ENCODE results near the gene KRT36.

Gene KRT36

GRCh38 chr17:41490000-41490990 lies 585 bp upstream of the KRT36 start:
- H3K18ac ChIP-seq (ENCODE audit: low read length) = no peak overlapping the region
- H3K27me3 ChIP-seq (ENCODE audit: insufficient read depth, low read length) = no peaks in the 10 kb centered on the region
- H3K23ac ChIP-seq (ENCODE audit: low read length) = no peak overlapping the region
- H3K27ac ChIP-seq (ENCODE audit: low read depth, low read length) = no peak overlapping the region
- no peaks in the 10 kb centered on the region for H3K79me2 ChIP-seq (ENCODE audit: control insufficient read depth, insufficient read depth, low read length, poor library complexity)
- H3K4me3 ChIP-seq (ENCODE audit: low read depth, low read length) = no peak overlapping the region
- no peaks in the 10 kb centered on the region for H3K9me3 ChIP-seq (ENCODE audit: insufficient read depth, low read depth, low read length)
- no peaks in the 10 kb centered on the region for H3K4me1 ChIP-seq (ENCODE audit: control insufficient read depth in 1 of 2, insufficient read depth in 2 of 2, low read length in 2 of 2)
- no peak overlapping the region for H2BK5ac ChIP-seq (ENCODE audit: low read depth, low read length, poor library complexity)
- H3K4me2 ChIP-seq (ENCODE audit: low read length) = no peak overlapping the region
- DNase-seq = no peak
- H3K36me3 ChIP-seq (ENCODE audit: control insufficient read depth in 1 of 2, insufficient read depth in 2 of 2, low read length in 2 of 2) = no peaks in the 10 kb centered on the region
- no peak overlapping the region for H3K14ac ChIP-seq (ENCODE audit: low read length)
- no peak overlapping the region for H3K9ac ChIP-seq (ENCODE audit: low read length)
- H4K12ac ChIP-seq (ENCODE audit: low read depth, low read length) = no peak overlapping the region
- no peaks in the 10 kb centered on the region for H3K79me1 ChIP-seq (ENCODE audit: low read length)
- no peak overlapping the region for H4K91ac ChIP-seq (ENCODE audit: low read depth, low read length)
- H3K4ac ChIP-seq (ENCODE audit: low read depth, low read length) = no peak overlapping the region
- no peak overlapping the region for H4K8ac ChIP-seq (ENCODE audit: low read depth, low read length)
- no peak overlapping the region for H2AK5ac ChIP-seq (ENCODE audit: low read length)
- H2BK120ac ChIP-seq (ENCODE audit: insufficient read depth, low read length, poor library complexity) = no peak overlapping the region
- no CpG with 5 or more reads among the region's 10 CpGs for WGBS (ENCODE audit: extremely low coverage, insufficient coverage, insufficient read length)
- no peak overlapping the region for H2BK12ac ChIP-seq (ENCODE audit: low read length)
- H2AFZ ChIP-seq (ENCODE audit: insufficient read depth, low read length, poor library complexity) = no peak overlapping the region

- Histone ChIP-seq H3K79me2 (ENCODE audit: control insufficient read depth, insufficient read depth, low read length, poor library complexity) (no peaks in the 10 kb centered on the region), H3K4ac (ENCODE audit: low read depth, low read length) (no peak overlapping the region), H3K27ac (ENCODE audit: low read depth, low read length) (no peak overlapping the region), H3K4me2 (ENCODE audit: low read length) (no peak overlapping the region), H4K8ac (ENCODE audit: low read depth, low read length) (no peak overlapping the region), H3K9ac (ENCODE audit: low read length) (no peak overlapping the region), H3K4me3 (ENCODE audit: low read depth, low read length) (peak overlapping the region; percentile 46), H2AFZ (ENCODE audit: insufficient read depth, low read length, poor library complexity) (no peak overlapping the region), H2BK5ac (ENCODE audit: low read depth, low read length, poor library complexity) (no peak overlapping the region), H3K36me3 (ENCODE audit: control insufficient read depth in 1 of 2, insufficient read depth in 2 of 2, low read length in 2 of 2) (no peaks in the 10 kb centered on the region), H3K4me1 (ENCODE audit: control insufficient read depth in 1 of 2, insufficient read depth in 2 of 2, low read length in 2 of 2) (no peaks in the 10 kb centered on the region), H2BK12ac (ENCODE audit: low read length) (no peak overlapping the region), H3K79me1 (ENCODE audit: low read length) (no peaks in the 10 kb centered on the region), H2BK120ac (ENCODE audit: insufficient read depth, low read length, poor library complexity) (no peak overlapping the region), H2AK5ac (ENCODE audit: low read length) (no peak overlapping the region), H4K91ac (ENCODE audit: low read depth, low read length) (no peak overlapping the region), H3K9me3 (ENCODE audit: insufficient read depth, low read depth, low read length) (no peaks in the 10 kb centered on the region), H3K23ac (ENCODE audit: low read length) (no peak overlapping the region), H3K27me3 (ENCODE audit: insufficient read depth, low read length) (no peaks in the 10 kb centered on the region), H3K18ac (ENCODE audit: low read length) (no peak overlapping the region), H4K12ac (ENCODE audit: low read depth, low read length) (no peak overlapping the region), H3K14ac (ENCODE audit: low read length) (no peak overlapping the region)
- WGBS (ENCODE audit: extremely low coverage, insufficient coverage, insufficient read length) = no CpG with 5 or more reads among the region's 29 CpGs
- peak; percentile 58 to 80 for DNase-seq
Observed at GRCh38 chr17:41486809-41487530, 2.7 kb downstream of the KRT36 start.

- no CpG with 5 or more reads among the region's 13 CpGs for WGBS (ENCODE audit: extremely low coverage, insufficient coverage, insufficient read length)
- no peak overlapping the region for H3K4me3 ChIP-seq (ENCODE audit: low read depth, low read length)
- no peak overlapping the region for H4K91ac ChIP-seq (ENCODE audit: low read depth, low read length)
- no peak overlapping the region for H2AK5ac ChIP-seq (ENCODE audit: low read length)
- no peaks in the 10 kb centered on the region for H3K79me2 ChIP-seq (ENCODE audit: control insufficient read depth, insufficient read depth, low read length, poor library complexity)
- H2BK12ac ChIP-seq (ENCODE audit: low read length) = no peak overlapping the region
- H2BK5ac ChIP-seq (ENCODE audit: low read depth, low read length, poor library complexity) = no peak overlapping the region
- no peak overlapping the region for H4K8ac ChIP-seq (ENCODE audit: low read depth, low read length)
- H3K4me1 ChIP-seq (ENCODE audit: control insufficient read depth in 1 of 2, insufficient read depth in 2 of 2, low read length in 2 of 2) = no peaks in the 10 kb centered on the region
- H3K14ac ChIP-seq (ENCODE audit: low read length) = no peak overlapping the region
- H3K23ac ChIP-seq (ENCODE audit: low read length) = no peak overlapping the region
- H3K9me3 ChIP-seq (ENCODE audit: insufficient read depth, low read depth, low read length) = no peaks in the 10 kb centered on the region
- no peak overlapping the region for H3K9ac ChIP-seq (ENCODE audit: low read length)
- H3K79me1 ChIP-seq (ENCODE audit: low read length) = no peaks in the 10 kb centered on the region
- no peak overlapping the region for H3K18ac ChIP-seq (ENCODE audit: low read length)
- H2BK120ac ChIP-seq (ENCODE audit: insufficient read depth, low read length, poor library complexity) = no peak overlapping the region
- H4K12ac ChIP-seq (ENCODE audit: low read depth, low read length) = no peak overlapping the region
- no peak overlapping the region for H3K4me2 ChIP-seq (ENCODE audit: low read length)
- no peak overlapping the region for H2AFZ ChIP-seq (ENCODE audit: insufficient read depth, low read length, poor library complexity)
- H3K27me3 ChIP-seq (ENCODE audit: insufficient read depth, low read length) = no peaks in the 10 kb centered on the region
- H3K36me3 ChIP-seq (ENCODE audit: control insufficient read depth in 1 of 2, insufficient read depth in 2 of 2, low read length in 2 of 2) = no peaks in the 10 kb centered on the region
- H3K27ac ChIP-seq (ENCODE audit: low read depth, low read length) = no peak overlapping the region
- DNase-seq = no peak
- H3K4ac ChIP-seq (ENCODE audit: low read depth, low read length) = no peak overlapping the region
Observed at GRCh38 chr17:41486316-41486715, 3.4 kb downstream of the KRT36 start.

- WGBS (ENCODE audit: extremely low coverage, insufficient coverage, insufficient read length) = no CpG with 5 or more reads among the region's 8 CpGs
- no peaks in the 10 kb centered on the region for H3K79me1 ChIP-seq (ENCODE audit: low read length)
- DNase-seq = no peak
- H3K79me2 ChIP-seq (ENCODE audit: control insufficient read depth, insufficient read depth, low read length, poor library complexity) = no peaks in the 10 kb centered on the region
- no peak overlapping the region for H3K23ac ChIP-seq (ENCODE audit: low read length)
- no peak overlapping the region for H4K8ac ChIP-seq (ENCODE audit: low read depth, low read length)
- no peak overlapping the region for H2BK5ac ChIP-seq (ENCODE audit: low read depth, low read length, poor library complexity)
- no peak overlapping the region for H3K27ac ChIP-seq (ENCODE audit: low read depth, low read length)
- no peak overlapping the region for H3K9ac ChIP-seq (ENCODE audit: low read length)
- no peak overlapping the region for H4K12ac ChIP-seq (ENCODE audit: low read depth, low read length)
- H3K4me2 ChIP-seq (ENCODE audit: low read length) = no peak overlapping the region
- H2BK12ac ChIP-seq (ENCODE audit: low read length) = no peak overlapping the region
- H3K4ac ChIP-seq (ENCODE audit: low read depth, low read length) = no peak overlapping the region
- H2AK5ac ChIP-seq (ENCODE audit: low read length) = no peak overlapping the region
- no peaks in the 10 kb centered on the region for H3K27me3 ChIP-seq (ENCODE audit: insufficient read depth, low read length)
- H3K4me3 ChIP-seq (ENCODE audit: low read depth, low read length) = no peak overlapping the region
- no peaks in the 10 kb centered on the region for H3K9me3 ChIP-seq (ENCODE audit: insufficient read depth, low read depth, low read length)
- H3K14ac ChIP-seq (ENCODE audit: low read length) = no peak overlapping the region
- H2AFZ ChIP-seq (ENCODE audit: insufficient read depth, low read length, poor library complexity) = no peak overlapping the region
- H4K91ac ChIP-seq (ENCODE audit: low read depth, low read length) = no peak overlapping the region
- H3K4me1 ChIP-seq (ENCODE audit: control insufficient read depth in 1 of 2, insufficient read depth in 2 of 2, low read length in 2 of 2) = no peaks in the 10 kb centered on the region
- H2BK120ac ChIP-seq (ENCODE audit: insufficient read depth, low read length, poor library complexity) = no peak overlapping the region
- H3K18ac ChIP-seq (ENCODE audit: low read length) = no peak overlapping the region
- no peaks in the 10 kb centered on the region for H3K36me3 ChIP-seq (ENCODE audit: control insufficient read depth in 1 of 2, insufficient read depth in 2 of 2, low read length in 2 of 2)
Observed at GRCh38 chr17:41484920-41485904, 4.5 kb downstream of the KRT36 start.
